OCI-LY7 (cell line): ENCODE data around the gene KRTAP10-5. TPM values are rescaled to one million over a fixed set of nuclear protein-coding genes. Genes with fewer than 3 reads are reported as not detected.
"Not testable (repeated sequence)": the region's sequence is repeated elsewhere in the genome, so short reads cannot be mapped to it uniquely, and the experiment has no call there.

Experiments
- BruUV-seq: library from RNA; stranded (reverse); fragments of 400-500 nt; replicated peaks from 2 replicates; lab custom pipeline; 2021; lab: Mats Ljungman, UMichigan
- CTCF ChIA-PET: fragments of 300-600 bp; sonication (Branson Sonifier 250); formaldehyde crosslinking; loops from one replicate; lab custom pipeline; 2022; ENCODE audit warnings: antibody characterized with exemption; ENCODE audit not compliant: unreplicated experiment; lab: Charles Lee
- POLR2A ChIA-PET: fragments of 300-600 bp; sonication (Branson Sonifier 250); formaldehyde crosslinking; loops from one replicate; lab custom pipeline; 2022; ENCODE audit warnings: antibody characterized with exemption; lab: Charles Lee
- DNase-seq: peaks from one replicate; pipeline ENCODE4 v3.0.0-alpha.2; 2015; ENCODE audit warnings: low spot score
- H2AFZ ChIP-seq: fragments of 200-600 bp; sonication (generic), shearing (Covaris generic); 2 replicates; pipeline ENCODE4 v1.6.1; 2014; ENCODE audit warnings: mild to moderate bottlenecking, antibody characterized with exemption, low read length, moderate library complexity
- H3K27ac ChIP-seq: fragments of 200-600 bp; sonication (generic); 2 replicates; pipeline ENCODE4 v1.5.1; 2014; ENCODE audit warnings: mixed run types, low read depth, mild to moderate bottlenecking, moderate library complexity, low read length, inconsistent platforms; ENCODE audit not compliant: poor library complexity, severe bottlenecking
- H3K36me3 ChIP-seq: fragments of 200-600 bp; sonication (generic); 2 replicates; pipeline ENCODE4 v1.6.1; 2014; ENCODE audit warnings: mild to moderate bottlenecking, antibody characterized with exemption, low read length, moderate library complexity, mixed read lengths; ENCODE audit not compliant: insufficient read depth
- H3K4me1 ChIP-seq: fragments of 200-600 bp; sonication (generic); 2 replicates; pipeline ENCODE4 v1.5.1; 2014; ENCODE audit warnings: mild to moderate bottlenecking, low read length; ENCODE audit not compliant: insufficient read depth, poor library complexity, severe bottlenecking
- H3K4me2 ChIP-seq: fragments of 200-600 bp; sonication (generic); 2 replicates; pipeline ENCODE4 v1.6.1; 2014; ENCODE audit warnings: mild to moderate bottlenecking, low read length
- H3K4me3 ChIP-seq: fragments of 200-600 bp; sonication (generic); 2 replicates; pipeline ENCODE4 v1.5.1; 2014; ENCODE audit warnings: mild to moderate bottlenecking, low read depth, low read length; ENCODE audit not compliant: poor library complexity, severe bottlenecking
- H3K79me2 ChIP-seq: fragments of 200-600 bp; sonication (generic); 2 replicates; pipeline ENCODE4 v1.6.1; 2016; ENCODE audit warnings: low read depth, mild to moderate bottlenecking, low read length, moderate library complexity, mixed read lengths; ENCODE audit not compliant: insufficient read depth
- H3K9me2 ChIP-seq: fragments of 200-600 bp; sonication (generic); 2 replicates; pipeline ENCODE4 v1.6.1; 2016; ENCODE audit warnings: mild to moderate bottlenecking, low read length, mixed read lengths; ENCODE audit not compliant: insufficient read depth
- H3K9me3 ChIP-seq: fragments of 200-600 bp; sonication (generic); 2 replicates; pipeline ENCODE4 v1.6.1; 2014; ENCODE audit warnings: mild to moderate bottlenecking, mixed run types, low read length, mixed read lengths
- H4K20me1 ChIP-seq: fragments of 200-600 bp; sonication (generic); 2 replicates; pipeline ENCODE4 v1.6.1; 2014; ENCODE audit warnings: mild to moderate bottlenecking, antibody characterized with exemption, low read length, moderate library complexity, mixed read lengths; ENCODE audit not compliant: insufficient read depth
- CTCF ChIP-seq: fragments of 200-600 bp; sonication (generic); conservative IDR thresholded peaks from 2 replicates; pipeline ENCODE4 v1.5.1; 2014; ENCODE audit warnings: mild to moderate bottlenecking, antibody characterized with exemption, low read length, moderate library complexity, mixed read lengths
- EZH2phosphoT487 ChIP-seq: fragments of 200-600 bp; sonication (generic); IDR thresholded peaks from 2 replicates; pipeline ENCODE4 v1.6.1; 2018; ENCODE audit warnings: low read depth, borderline replicate concordance, mild to moderate bottlenecking, mixed run types, antibody characterized with exemption, low read length, moderate library complexity, mixed read lengths
- intact Hi-C: fragments of 100-400 bp; cut with micrococcal nuclease; formaldehyde crosslinking; loops from one replicate; pipeline ENCODE4 v1.10.0; 2022; ENCODE audit not compliant: unreplicated experiment
- total RNA-seq, 2 experiments: library from RNA; depleted of rRNA in 1 of 2; stranded (reverse); fragments of >200 nt in 1 of 2; shearing (Covaris generic) in 1 of 2; gene quantifications; 2 replicates each; pipeline ENCODE4 v1.2.3, GENCODE V29; 2014 to 2022

Gene KRTAP10-5
- total RNA-seq, 2 experiments from 2014 or later = not detected

GRCh38 chr21:44575307-44576024 is 4.9 kb downstream of the KRTAP10-5 start:
- no peaks in the 10 kb centered on the region for H4K20me1 ChIP-seq
- H3K4me2 ChIP-seq = no peak overlapping the region
- H3K4me1 ChIP-seq = no peaks in the 10 kb centered on the region
- intact Hi-C loops = no loop called here
- DNase-seq = no peak
- H2AFZ ChIP-seq = no peak overlapping the region
- H3K9me2 ChIP-seq = no peaks in the 10 kb centered on the region
- H3K9me3 ChIP-seq = no peaks in the 10 kb centered on the region
- ChIA-PET POLR2A (no interaction called here), CTCF (no interaction called here)
- H3K27ac ChIP-seq = no peak overlapping the region
- no TSS peak for BruUV-seq
- TF ChIP-seq EZH2phosphoT487 (no peak), CTCF (no peak)
- H3K36me3 ChIP-seq = no peaks in the 10 kb centered on the region
- H3K4me3 ChIP-seq = no peak overlapping the region
- no peaks in the 10 kb centered on the region for H3K79me2 ChIP-seq

GRCh38 chr21:44574457-44575306 is 5.7 kb downstream of the KRTAP10-5 start:
- ChIA-PET POLR2A (no interaction called here), CTCF (no interaction called here)
- H3K4me1 ChIP-seq = no peaks in the 10 kb centered on the region
- TF ChIP-seq CTCF = no peak
- no peak for TF ChIP-seq EZH2phosphoT487
- no peak for DNase-seq
- no peaks in the 10 kb centered on the region for H3K79me2 ChIP-seq
- no TSS peak for BruUV-seq
- intact Hi-C loops = no loop called here
- H3K4me3 ChIP-seq = no peak overlapping the region
- no peaks in the 10 kb centered on the region for H3K9me3 ChIP-seq
- H3K27ac ChIP-seq = no peak overlapping the region
- no peak overlapping the region for H3K4me2 ChIP-seq
- no peaks in the 10 kb centered on the region for H4K20me1 ChIP-seq
- H3K9me2 ChIP-seq = no peaks in the 10 kb centered on the region
- H2AFZ ChIP-seq = no peak overlapping the region
- no peaks in the 10 kb centered on the region for H3K36me3 ChIP-seq

- CTCF ChIA-PET, intact Hi-C loops, BruUV-seq, H3K36me3 ChIP-seq, H2AFZ ChIP-seq, H4K20me1 ChIP-seq, H3K79me2 ChIP-seq, POLR2A ChIA-PET, H3K4me2 ChIP-seq, DNase-seq, H3K27ac ChIP-seq, H3K9me3 ChIP-seq, H3K4me1 ChIP-seq, H3K9me2 ChIP-seq, H3K4me3 ChIP-seq: not testable (repeated sequence)
Measured at GRCh38 chr21:44573630-44574456, 6.6 kb downstream of the KRTAP10-5 start, which contains the start of gene KRTAP10-4. Gene KRTAP10-4 (plus strand): TSS chr21:44573729. CDS start chr21:44573759, 30 bp downstream.
